H9 (cell line): Measurements from ENCODE around the gene SLC6A19. TPM values are rescaled to one million over a fixed set of nuclear protein-coding genes. Genes with fewer than 3 reads are reported as not detected.

Experiments used
- DNase-seq: peaks from one replicate; pipeline ENCODE4 v3.0.0-alpha.2; 2017
- H2AFZ ChIP-seq: one replicate; pipeline ENCODE4 v1.6.1; 2013; ENCODE audit warnings: mild to moderate bottlenecking, low read length, control low read depth, moderate library complexity
- H2AK5ac ChIP-seq: 2 replicates; pipeline ENCODE4 v1.6.1; 2013; ENCODE audit warnings: low read length, control low read depth, mixed read lengths; ENCODE audit not compliant: insufficient read length
- H2BK120ac ChIP-seq: one replicate; pipeline ENCODE4 v1.6.1; 2013; ENCODE audit warnings: low read depth, mild to moderate bottlenecking, low read length, control low read depth, inconsistent platforms; ENCODE audit not compliant: poor library complexity, severe bottlenecking
- H2BK12ac ChIP-seq: 2 replicates; pipeline ENCODE4 v1.6.1; 2013; ENCODE audit warnings: low read length, control low read depth, mixed read lengths, low read depth; ENCODE audit not compliant: insufficient read length
- H2BK15ac ChIP-seq: 2 replicates; pipeline ENCODE4 v1.6.1; 2013; ENCODE audit warnings: low read depth, low read length, control low read depth
- H2BK20ac ChIP-seq: one replicate; pipeline ENCODE4 v1.6.1; 2013; ENCODE audit warnings: low read depth, mild to moderate bottlenecking, low read length, control low read depth, inconsistent platforms; ENCODE audit not compliant: poor library complexity, severe bottlenecking
- H2BK5ac ChIP-seq: 2 replicates; pipeline ENCODE4 v1.6.1; 2013; ENCODE audit warnings: low read length, control low read depth, mixed read lengths; ENCODE audit not compliant: insufficient read length
- H3K14ac ChIP-seq: 2 replicates; pipeline ENCODE4 v1.6.1; 2013; ENCODE audit warnings: low read length, control low read depth; ENCODE audit not compliant: insufficient read depth
- H3K18ac ChIP-seq: 2 replicates; pipeline ENCODE4 v1.6.1; 2013; ENCODE audit warnings: low read depth, mild to moderate bottlenecking, mixed read lengths, low read length, control low read depth; ENCODE audit not compliant: insufficient read length
- H3K23ac ChIP-seq: 2 replicates; pipeline ENCODE4 v1.6.1; 2013; ENCODE audit warnings: low read length, control low read depth, mixed read lengths, low read depth; ENCODE audit not compliant: insufficient read length
- H3K23me2 ChIP-seq: 2 replicates; pipeline ENCODE4 v1.6.1; 2013; ENCODE audit warnings: low read depth, mild to moderate bottlenecking, mixed read lengths, low read length, control low read depth; ENCODE audit not compliant: insufficient read length, poor library complexity, severe bottlenecking
- H3K27ac ChIP-seq: 2 replicates; pipeline ENCODE4 v1.5.1; 2013; ENCODE audit warnings: low read length, control low read depth, mixed read lengths, low read depth; ENCODE audit not compliant: insufficient read length
- H3K27me3 ChIP-seq: 2 replicates; pipeline ENCODE4 v1.6.1; 2013; ENCODE audit warnings: low read length, control low read depth, inconsistent platforms; ENCODE audit not compliant: insufficient read depth
- H3K4ac ChIP-seq: 2 replicates; pipeline ENCODE4 v1.6.1; 2013; ENCODE audit warnings: low read depth, mild to moderate bottlenecking, control low read depth, inconsistent platforms, low read length, moderate library complexity
- H3K4me1 ChIP-seq: 2 replicates; pipeline ENCODE4 v1.6.1; 2013; ENCODE audit warnings: low read length, control low read depth, inconsistent platforms; ENCODE audit not compliant: insufficient read depth
- H3K4me2 ChIP-seq: 2 replicates; pipeline ENCODE4 v1.6.1; 2013; ENCODE audit warnings: low read length, control low read depth, mixed read lengths; ENCODE audit not compliant: insufficient read length, insufficient read depth
- H3K56ac ChIP-seq: 2 replicates; pipeline ENCODE4 v1.6.1; 2013; ENCODE audit warnings: low read depth, mild to moderate bottlenecking, mixed read lengths, low read length, control low read depth; ENCODE audit not compliant: insufficient read length
- H3K79me1 ChIP-seq: 2 replicates; pipeline ENCODE4 v1.6.1; 2013; ENCODE audit warnings: low read depth, mild to moderate bottlenecking, moderate library complexity, low read length, control low read depth, inconsistent platforms; ENCODE audit not compliant: insufficient read depth, poor library complexity, severe bottlenecking
- H3K79me2 ChIP-seq: 2 replicates; pipeline ENCODE4 v1.6.1; 2013; ENCODE audit warnings: low read length, control low read depth, inconsistent platforms; ENCODE audit not compliant: insufficient read depth
- H3K9ac ChIP-seq: 2 replicates; pipeline ENCODE4 v1.6.1; 2013; ENCODE audit warnings: low read length, control low read depth, mixed read lengths; ENCODE audit not compliant: insufficient read length; ENCODE audit errors: extremely low read depth
- H3K9me3 ChIP-seq: one replicate; pipeline ENCODE4 v1.6.1; 2013; ENCODE audit warnings: low read depth, low read length, inconsistent platforms; ENCODE audit not compliant: control insufficient read depth
- H3T11ph ChIP-seq: one replicate; pipeline ENCODE4 v1.6.1; 2013; ENCODE audit warnings: mild to moderate bottlenecking, low read length, control low read depth, inconsistent platforms
- H4K20me1 ChIP-seq: one replicate; pipeline ENCODE4 v1.6.1; 2013; ENCODE audit not compliant: control insufficient read depth, insufficient read length, insufficient read depth
- H4K5ac ChIP-seq: 2 replicates; pipeline ENCODE4 v1.6.1; 2013; ENCODE audit warnings: low read depth, mild to moderate bottlenecking, mixed read lengths, low read length, control low read depth; ENCODE audit not compliant: insufficient read length
- H4K8ac ChIP-seq: replicated peaks from 2 replicates; pipeline ENCODE4 v1.6.1; 2013; ENCODE audit warnings: low read length, control low read depth, mixed read lengths, low read depth; ENCODE audit not compliant: insufficient read length
- H4K91ac ChIP-seq: 2 replicates; pipeline ENCODE4 v1.6.1; 2013; ENCODE audit warnings: low read depth, mild to moderate bottlenecking, moderate library complexity, mixed read lengths, low read length, control low read depth; ENCODE audit not compliant: insufficient read length
- H3K27ac Mint-ChIP-seq, 3 experiments: 2 replicates in 2 of 3; 3 replicates in 1 of 3; pipeline ENCODE4 v1.8.0; 2020 to 2021; ENCODE audit warnings: mixed read lengths in 3 of 3, mild to moderate bottlenecking in 1 of 3, moderate library complexity in 1 of 3
- H3K27me3 Mint-ChIP-seq: 2 replicates; pipeline ENCODE4 v1.8.0; 2021; ENCODE audit warnings: low read depth, mild to moderate bottlenecking, moderate library complexity, mixed read lengths
- H3K36me3 Mint-ChIP-seq, 3 experiments: 2 replicates in 2 of 3; 3 replicates in 1 of 3; pipeline ENCODE4 v1.8.0; 2020 to 2021; ENCODE audit warnings: low read depth in 3 of 3, mixed read lengths in 3 of 3; ENCODE audit not compliant: insufficient read depth in 1 of 3
- H3K4me1 Mint-ChIP-seq, 2 experiments: 2 replicates each; pipeline ENCODE4 v1.8.0; 2020; ENCODE audit warnings: mixed read lengths in 2 of 2
- H3K4me3 Mint-ChIP-seq, 2 experiments: 2 replicates in 1 of 2; 3 replicates in 1 of 2; pipeline ENCODE4 v1.8.0; 2020 to 2021; ENCODE audit warnings: mild to moderate bottlenecking in 2 of 2, mixed read lengths in 2 of 2, moderate library complexity in 1 of 2
- H3K9me3 Mint-ChIP-seq, 2 experiments: 2 replicates in 1 of 2; 3 replicates in 1 of 2; pipeline ENCODE4 v1.8.0; 2020; ENCODE audit warnings: mild to moderate bottlenecking in 2 of 2, mixed read lengths in 2 of 2, moderate library complexity in 1 of 2
- CTCF ChIP-seq: fragments of 200-600 bp; sonication (generic); conservative IDR thresholded peaks from 3 replicates; pipeline ENCODE4 v1.8.0; 2021; ENCODE audit warnings: antibody characterized with exemption, mild to moderate bottlenecking
- WGBS: extraction: QIAGEN DNeasy Blood & Tissue Kit; methylation state at CpG from one replicate; pipeline ENCODE4 v1.1.7; 2013; ENCODE audit warnings: missing lambda C conversion rate, low lambda C conversion rate, mixed read lengths; ENCODE audit not compliant: insufficient read length; ENCODE audit errors: extremely low coverage; 5-methylcytosine and 5-hydroxymethylcytosine counted together
- total RNA-seq: library from RNA; stranded (reverse); gene quantifications from 2 replicates; pipeline ENCODE4 v1.2.1, GENCODE V29; 2021

Gene SLC6A19
- total RNA-seq, 1 experiment from 2014 or later: not detected

GRCh38 chr5:1257841-1258240 is 56.4 kb downstream of the SLC6A19 start:
- Histone ChIP-seq H3K56ac (no peak overlapping the region), H4K91ac (no peak overlapping the region), H3K27me3 (no peaks in the 10 kb centered on the region), H3T11ph (no peak overlapping the region), H3K4me1 (no peaks in the 10 kb centered on the region), H3K18ac (no peak overlapping the region), H3K4ac (no peak overlapping the region), H2BK15ac (no peak overlapping the region), H2BK5ac (no peak overlapping the region), H3K27ac (no peak overlapping the region), H3K79me2 (no peaks in the 10 kb centered on the region), H2BK120ac (no peak overlapping the region), H3K23ac (no peak overlapping the region), H4K20me1 (no peaks in the 10 kb centered on the region), H2AFZ (no peak overlapping the region), H4K8ac (no peak overlapping the region), H4K5ac (no peak overlapping the region), H3K9ac (no peak overlapping the region), H2AK5ac (no peak overlapping the region), H3K79me1 (no peaks in the 10 kb centered on the region), H3K9me3 (peaks cover 15% of the 10 kb centered on the region), H2BK20ac (no peak overlapping the region), H3K4me2 (no peak overlapping the region), H3K23me2 (no peaks in the 10 kb centered on the region), H2BK12ac (no peak overlapping the region), H3K14ac (no peak overlapping the region)
- Mint-ChIP-seq H3K4me1 (peaks cover 3 to 7% of the 10 kb centered on the region in 2 experiments; a peak in 2 of 4 replicates), H3K27me3 (no peaks in the 10 kb centered on the region), H3K4me3 (no peak overlapping the region), H3K9me3 (no peaks in the 10 kb centered on the region), H3K36me3 (peaks cover 2 to 8% (median 3%) of the 10 kb centered on the region in 3 experiments; a peak in 5 of 7 replicates), H3K27ac (no peak overlapping the region; a peak in 1 of 7 replicates)
- WGBS: no CpG with 5 or more reads among the region's 13 CpGs
- no peak for TF ChIP-seq CTCF
- no peak for DNase-seq
